ENCODE data around the gene KNDC1.
"Not testable (repeated sequence)": the region's sequence is repeated elsewhere in the genome, so short reads cannot be mapped to it uniquely, and the experiment has no call there.

The KNDC1 gene

DNA sequence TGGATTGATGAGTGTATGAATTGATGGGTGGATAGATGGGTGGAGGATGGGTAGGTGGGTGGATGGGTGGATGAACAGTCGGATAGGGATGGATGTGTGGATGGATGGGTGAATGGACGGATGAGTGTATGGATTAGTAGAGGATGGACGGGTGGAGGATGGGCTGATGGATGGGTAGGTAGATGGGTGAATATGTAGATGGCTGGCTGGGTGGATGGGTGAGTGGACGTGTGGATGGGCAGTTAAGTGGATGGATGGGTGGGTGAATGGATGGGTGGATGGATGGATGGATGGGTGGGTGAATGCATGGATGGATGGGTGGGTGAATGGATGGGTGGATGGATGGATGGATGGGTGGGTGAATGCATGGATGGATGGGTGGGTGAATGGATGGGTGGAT, 15.6 kb downstream of the KNDC1 start:
- H3K9me3 ChIP-seq (ENCODE audit: insufficient read depth, low read depth, low read length); H3K36me3 ChIP-seq (ENCODE audit: insufficient read depth, low read length); H3K27me3 ChIP-seq (ENCODE audit: insufficient read depth, low read length); H3K4me1 ChIP-seq (ENCODE audit: insufficient read depth, low read length); H3K9ac ChIP-seq (ENCODE audit: low read depth, low read length); H3K27ac ChIP-seq (ENCODE audit: low read depth, low read length); H3K4me3 ChIP-seq (ENCODE audit: low read length): not testable (repeated sequence)
- 88% methylated on average over 4 of the region's 4 CpGs for WGBS

DNA sequence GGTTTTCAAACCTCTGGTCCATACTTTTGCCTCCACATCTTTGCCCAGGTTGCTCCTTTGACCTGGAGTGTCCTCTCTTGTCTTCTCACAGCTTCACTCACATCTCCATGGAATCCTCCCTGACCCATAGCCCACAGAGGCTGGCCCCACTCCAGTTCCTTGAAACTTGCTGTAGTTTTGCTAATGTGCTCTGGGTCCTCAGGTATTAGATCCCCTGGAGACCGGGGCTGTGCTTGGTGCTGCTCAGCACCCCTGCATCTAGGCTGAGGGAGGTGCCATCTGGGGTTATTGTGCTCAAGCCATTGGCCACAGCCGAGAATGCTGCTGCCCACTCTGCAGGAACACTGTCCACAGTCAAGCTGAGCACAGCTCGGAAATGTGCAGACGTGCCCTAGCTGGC, 16.5 kb downstream of the KNDC1 start:
- H3K9me3 ChIP-seq (ENCODE audit: insufficient read depth, low read depth, low read length) = peaks cover 6% of the 10 kb centered on the region; the same call in 1 of the 2 replicates

DNA sequence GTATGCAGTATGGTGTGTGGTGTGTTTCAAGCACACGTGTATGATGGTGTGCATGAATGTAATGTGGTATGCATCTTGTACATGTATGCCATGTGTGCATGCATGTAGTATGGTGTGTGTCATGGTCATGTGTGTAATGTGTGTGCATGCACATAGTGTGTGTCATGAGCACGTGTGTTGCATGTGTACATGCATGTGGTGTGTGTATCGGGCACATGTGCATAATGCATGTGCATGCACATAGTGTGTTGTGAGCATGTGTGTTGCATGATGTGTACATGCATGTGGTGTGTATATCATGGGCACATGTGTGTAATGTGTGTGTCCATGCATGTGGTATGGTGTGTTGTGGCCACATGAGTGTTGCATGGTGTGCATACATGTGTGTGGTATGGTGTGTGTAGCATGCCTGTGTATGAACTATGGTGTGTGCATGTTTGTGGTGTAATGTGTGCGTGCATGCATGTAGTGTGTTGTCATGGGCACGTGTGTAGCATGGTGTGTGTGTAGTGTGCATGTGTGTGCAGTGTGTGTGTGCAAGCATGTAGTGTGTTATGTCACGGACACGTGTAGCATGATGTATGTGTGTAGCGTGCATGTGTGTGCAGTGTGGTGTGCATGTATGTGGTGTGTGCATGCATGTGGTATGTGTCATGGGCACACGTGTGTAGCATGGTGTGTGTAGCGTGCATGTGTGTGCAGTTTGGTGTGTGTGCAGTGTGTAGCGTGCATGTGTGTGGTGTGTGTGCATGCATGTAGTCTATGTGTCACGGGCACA, 17.6 kb downstream of the KNDC1 start:
- Histone ChIP-seq H3K9ac (ENCODE audit: low read depth, low read length) (no peak overlapping the region), H3K4me1 (ENCODE audit: insufficient read depth, low read length) (no peaks in the 10 kb centered on the region), H3K9me3 (ENCODE audit: insufficient read depth, low read depth, low read length) (peaks cover 6% of the 10 kb centered on the region; the same call in 1 of the 2 replicates), H3K36me3 (ENCODE audit: insufficient read depth, low read length) (no peaks in the 10 kb centered on the region), H3K27ac (ENCODE audit: low read depth, low read length) (no peak overlapping the region), H3K27me3 (ENCODE audit: insufficient read depth, low read length) (no peaks in the 10 kb centered on the region), H3K4me3 (ENCODE audit: low read length) (no peak overlapping the region)
- WGBS = 93% methylated on average over 12 of the region's 12 CpGs

More for the DNA sequence above, 16.5 kb downstream of the KNDC1 start:
- 92% methylated on average over 4 of the region's 4 CpGs for WGBS
- no peaks in the 10 kb centered on the region for H3K27me3 ChIP-seq (ENCODE audit: insufficient read depth, low read length)
- no peaks in the 10 kb centered on the region for H3K4me1 ChIP-seq (ENCODE audit: insufficient read depth, low read length)
- H3K4me3 ChIP-seq (ENCODE audit: low read length) = no peak overlapping the region
- H3K27ac ChIP-seq (ENCODE audit: low read depth, low read length) = no peak overlapping the region
- no peak overlapping the region for H3K9ac ChIP-seq (ENCODE audit: low read depth, low read length)
- no peaks in the 10 kb centered on the region for H3K36me3 ChIP-seq (ENCODE audit: insufficient read depth, low read length)

- H3K36me3 ChIP-seq (ENCODE audit: insufficient read depth, low read length) = no peaks in the 10 kb centered on the region; the same call in 1 of the 2 replicates
- peaks cover 6% of the 10 kb centered on the region; the same call in 1 of the 2 replicates for H3K9me3 ChIP-seq (ENCODE audit: insufficient read depth, low read depth, low read length)
- H3K27me3 ChIP-seq (ENCODE audit: insufficient read depth, low read length) = no peaks in the 10 kb centered on the region
- H3K27ac ChIP-seq (ENCODE audit: low read depth, low read length) = no peak overlapping the region
- no peak overlapping the region for H3K4me3 ChIP-seq (ENCODE audit: low read length)
- no peak overlapping the region for H3K9ac ChIP-seq (ENCODE audit: low read depth, low read length)
- no peaks in the 10 kb centered on the region for H3K4me1 ChIP-seq (ENCODE audit: insufficient read depth, low read length)
- 94% methylated on average over 29 of the region's 29 CpGs for WGBS
These were observed 18.5 kb downstream of the KNDC1 start for GRCh38 chr10:133178357-133179127.

- peaks cover 6% of the 10 kb centered on the region; the same call in 1 of the 2 replicates for H3K9me3 ChIP-seq (ENCODE audit: insufficient read depth, low read depth, low read length)
- H3K4me3 ChIP-seq (ENCODE audit: low read length) = no peak overlapping the region
- no peak overlapping the region for H3K9ac ChIP-seq (ENCODE audit: low read depth, low read length)
- no peak overlapping the region for H3K27ac ChIP-seq (ENCODE audit: low read depth, low read length)
- H3K4me1 ChIP-seq (ENCODE audit: insufficient read depth, low read length) = no peaks in the 10 kb centered on the region
- H3K27me3 ChIP-seq (ENCODE audit: insufficient read depth, low read length) = no peaks in the 10 kb centered on the region
- 85% methylated on average over 11 of the region's 11 CpGs for WGBS
- H3K36me3 ChIP-seq (ENCODE audit: insufficient read depth, low read length) = peaks cover 5% of the 10 kb centered on the region; the same call in 1 of the 2 replicates
These were observed 19.1 kb downstream of the KNDC1 start for GRCh38 chr10:133179128-133179520.

GRCh38 chr10:133179651-133180050, 19.6 kb downstream of the KNDC1 start:
- H3K9ac ChIP-seq (ENCODE audit: low read depth, low read length) = no peak overlapping the region
- no peak overlapping the region for H3K27ac ChIP-seq (ENCODE audit: low read depth, low read length)
- 91% methylated on average over 26 of the region's 26 CpGs for WGBS
- peaks cover 6% of the 10 kb centered on the region; the same call in 1 of the 2 replicates for H3K9me3 ChIP-seq (ENCODE audit: insufficient read depth, low read depth, low read length)
- H3K36me3 ChIP-seq (ENCODE audit: insufficient read depth, low read length) = peaks cover 6% of the 10 kb centered on the region; the same call in 1 of the 2 replicates
- no peaks in the 10 kb centered on the region for H3K4me1 ChIP-seq (ENCODE audit: insufficient read depth, low read length)
- no peaks in the 10 kb centered on the region for H3K27me3 ChIP-seq (ENCODE audit: insufficient read depth, low read length)
- H3K4me3 ChIP-seq (ENCODE audit: low read length) = no peak overlapping the region

DNA sequence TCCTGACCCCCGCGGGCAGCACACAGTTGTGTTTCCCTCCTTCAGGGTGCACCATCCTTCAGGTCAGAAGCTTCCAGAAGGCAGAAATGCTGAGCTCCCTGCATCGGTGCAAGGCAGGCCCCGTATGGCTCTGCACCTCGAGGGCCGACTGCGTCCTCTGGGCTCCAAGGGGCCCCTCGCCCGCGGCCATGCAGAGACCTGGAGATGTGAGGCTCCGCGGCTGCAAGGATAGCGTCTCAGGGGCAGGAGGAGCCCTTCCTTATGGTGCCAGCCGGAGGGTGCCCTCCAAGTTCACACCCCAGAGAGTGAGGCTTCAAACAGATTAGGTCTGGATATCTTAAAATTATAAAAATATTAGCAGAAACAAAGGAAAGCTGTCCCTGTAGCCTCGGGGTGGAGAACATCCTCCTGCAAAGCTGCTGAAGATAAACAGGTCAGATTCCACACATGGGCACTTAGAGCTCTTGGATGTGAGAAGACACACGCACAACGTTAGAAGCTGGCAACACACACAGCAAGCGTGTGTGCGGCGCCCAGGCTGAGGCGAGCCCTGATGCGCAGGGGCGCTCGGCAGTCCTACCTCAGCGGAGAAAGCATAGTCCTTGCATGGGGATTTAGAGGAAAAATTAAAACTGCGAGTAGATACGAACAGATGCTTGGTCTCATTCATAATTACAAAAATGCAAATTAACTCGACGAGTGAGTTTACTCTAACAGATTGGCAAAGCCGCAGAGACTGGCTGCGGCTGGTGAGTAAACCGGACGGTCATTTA, 20.4 kb downstream of the KNDC1 start:
- Histone ChIP-seq H3K36me3 (ENCODE audit: insufficient read depth, low read length) (peaks cover 6% of the 10 kb centered on the region; the same call in 1 of the 2 replicates), H3K27ac (ENCODE audit: low read depth, low read length) (no peak overlapping the region), H3K27me3 (ENCODE audit: insufficient read depth, low read length) (no peaks in the 10 kb centered on the region), H3K4me3 (ENCODE audit: low read length) (no peak overlapping the region), H3K9me3 (ENCODE audit: insufficient read depth, low read depth, low read length) (peaks cover 6% of the 10 kb centered on the region; the same call in 1 of the 2 replicates), H3K9ac (ENCODE audit: low read depth, low read length) (no peak overlapping the region), H3K4me1 (ENCODE audit: insufficient read depth, low read length) (no peaks in the 10 kb centered on the region)
- WGBS = 96% methylated on average over 33 of the region's 33 CpGs

DNA sequence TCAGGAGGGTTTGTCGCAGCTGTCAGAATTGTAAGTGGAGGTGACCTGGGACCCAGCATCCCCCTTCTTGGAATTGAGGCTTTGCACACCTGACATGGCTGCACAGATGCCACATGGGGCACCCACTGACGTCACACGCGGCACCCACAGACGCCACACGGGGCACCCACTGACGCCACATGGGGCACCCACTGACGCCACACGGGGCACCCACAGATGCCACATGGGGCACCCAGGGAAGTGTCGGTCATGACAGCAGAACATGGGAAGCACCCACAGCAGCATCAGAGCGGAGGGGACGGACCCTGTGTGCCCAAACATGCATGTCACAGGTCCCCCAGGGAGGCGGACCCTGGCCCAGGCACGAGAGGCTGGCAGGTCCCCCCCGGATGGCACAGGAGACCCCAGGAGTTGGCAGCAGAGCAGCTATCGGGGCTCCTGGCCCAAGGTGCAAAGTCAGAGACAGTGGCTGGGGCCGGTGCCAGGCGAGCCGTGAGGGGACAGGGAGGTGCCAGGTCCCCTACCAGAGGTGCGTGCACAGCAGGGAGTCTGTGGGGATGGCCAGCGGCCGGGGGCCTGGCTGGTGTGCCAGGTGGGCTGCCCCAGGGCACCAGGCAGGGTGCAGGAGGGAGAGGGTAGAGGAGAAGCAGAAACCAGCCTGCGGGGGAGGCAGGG, 21.1 kb downstream of the KNDC1 start:
- H3K9me3 ChIP-seq (ENCODE audit: insufficient read depth, low read depth, low read length) = peaks cover 6% of the 10 kb centered on the region; the same call in 1 of the 2 replicates
- no peak overlapping the region for H3K4me3 ChIP-seq (ENCODE audit: low read length)
- H3K9ac ChIP-seq (ENCODE audit: low read depth, low read length) = no peak overlapping the region
- H3K4me1 ChIP-seq (ENCODE audit: insufficient read depth, low read length) = no peaks in the 10 kb centered on the region
- H3K27me3 ChIP-seq (ENCODE audit: insufficient read depth, low read length) = no peaks in the 10 kb centered on the region
- 95% methylated on average over 23 of the region's 23 CpGs for WGBS
- no peak overlapping the region for H3K27ac ChIP-seq (ENCODE audit: low read depth, low read length)
- H3K36me3 ChIP-seq (ENCODE audit: insufficient read depth, low read length) = peaks cover 6% of the 10 kb centered on the region; the same call in 1 of the 2 replicates

DNA sequence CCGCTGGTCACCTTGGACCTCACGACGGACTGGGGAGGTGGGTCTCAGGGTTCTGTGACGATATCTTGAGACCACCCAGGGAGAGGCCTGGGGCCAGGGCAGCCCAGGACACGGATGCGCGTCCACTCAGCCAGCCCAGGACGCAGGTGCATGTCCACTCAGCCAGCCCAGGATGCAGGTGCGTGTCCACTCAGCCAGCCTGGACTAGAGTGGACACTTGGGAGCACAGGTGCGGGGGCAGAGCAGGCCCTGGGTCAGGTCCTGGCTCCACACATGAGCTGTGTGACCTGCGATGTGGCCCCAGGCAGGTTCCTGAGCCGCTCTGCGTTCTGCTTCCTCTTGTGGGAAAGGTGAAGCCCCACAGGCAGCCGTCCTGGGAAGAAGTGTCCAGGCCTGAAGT, 22.2 kb downstream of the KNDC1 start:
- H3K36me3 ChIP-seq (ENCODE audit: insufficient read depth, low read length) = peaks cover 6% of the 10 kb centered on the region; the same call in 1 of the 2 replicates
- H3K9ac ChIP-seq (ENCODE audit: low read depth, low read length) = no peak overlapping the region
- H3K9me3 ChIP-seq (ENCODE audit: insufficient read depth, low read depth, low read length) = peaks cover 6% of the 10 kb centered on the region; the same call in 1 of the 2 replicates
- no peak overlapping the region for H3K27ac ChIP-seq (ENCODE audit: low read depth, low read length)
- no peaks in the 10 kb centered on the region for H3K4me1 ChIP-seq (ENCODE audit: insufficient read depth, low read length)
- no peak overlapping the region for H3K4me3 ChIP-seq (ENCODE audit: low read length)
- WGBS = 81% methylated on average over 14 of the region's 14 CpGs
- H3K27me3 ChIP-seq (ENCODE audit: insufficient read depth, low read length) = no peaks in the 10 kb centered on the region

DNA sequence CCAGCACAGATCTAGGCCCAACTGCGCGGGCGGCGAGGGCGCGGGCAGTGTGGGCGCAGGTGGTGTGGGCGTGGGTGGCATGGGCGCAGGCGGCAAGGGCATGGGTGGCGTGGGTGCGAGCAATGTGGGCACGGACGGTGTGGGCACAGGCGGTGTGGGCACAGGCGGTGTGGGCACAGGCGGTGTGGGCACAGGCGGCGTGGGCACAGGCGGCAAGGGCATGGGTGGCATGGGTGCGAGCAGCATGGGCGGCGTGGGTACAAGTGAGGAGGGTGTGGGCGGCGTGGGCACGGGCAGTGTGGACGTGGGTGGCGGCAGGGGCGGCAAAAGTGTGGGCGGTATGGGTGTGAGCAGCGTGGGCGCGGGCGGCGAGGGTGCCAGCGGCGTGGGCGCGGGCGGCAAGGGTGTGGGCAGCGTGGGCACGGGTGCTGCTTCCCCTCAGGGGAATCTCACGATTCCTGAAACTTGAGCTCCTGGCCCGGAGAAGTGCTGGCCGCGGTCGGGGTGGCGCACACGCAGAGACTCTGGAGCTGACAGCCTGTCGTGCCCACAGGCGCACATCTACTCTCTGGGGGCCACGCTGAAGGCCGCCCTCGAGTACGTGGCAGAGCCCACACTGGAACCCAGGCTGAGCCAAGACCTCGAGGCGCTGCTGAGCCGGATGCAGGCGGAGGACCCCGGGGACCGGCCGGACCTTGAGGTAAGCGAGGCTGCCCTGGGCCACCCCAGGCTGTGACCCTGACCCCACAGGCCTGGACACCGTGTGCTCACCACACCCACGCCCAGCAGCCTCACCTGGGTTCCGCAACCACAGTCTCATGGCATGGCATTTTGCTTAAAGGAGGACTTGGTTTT, 23.0 kb downstream of the KNDC1 start:
- no peak overlapping the region for H3K27ac ChIP-seq (ENCODE audit: low read depth, low read length)
- no peaks in the 10 kb centered on the region for H3K9me3 ChIP-seq (ENCODE audit: insufficient read depth, low read depth, low read length)
- H3K27me3 ChIP-seq (ENCODE audit: insufficient read depth, low read length) = no peaks in the 10 kb centered on the region
- peaks cover 6% of the 10 kb centered on the region; the same call in 1 of the 2 replicates for H3K36me3 ChIP-seq (ENCODE audit: insufficient read depth, low read length)
- H3K9ac ChIP-seq (ENCODE audit: low read depth, low read length) = no peak overlapping the region
- H3K4me3 ChIP-seq (ENCODE audit: low read length) = no peak overlapping the region
- no peaks in the 10 kb centered on the region for H3K4me1 ChIP-seq (ENCODE audit: insufficient read depth, low read length)
- WGBS = 97% methylated on average over 66 of the region's 66 CpGs

Measured in HUES64 (cell line).